K562 (cell line): Measurements from ENCODE around the gene DGKA. TPM values are rescaled to one million over a fixed set of nuclear protein-coding genes. Genes with fewer than 3 reads are reported as not detected.

Source experiments
- ATAC-seq: fragments of 200-7000 bp; cut with Tn5 transposase; 3 replicates; pipeline ENCODE4 v1.9.1; 2020; ENCODE audit warnings: moderate library complexity
- BruUV-seq: library from RNA; stranded (reverse); fragments of 400-500 nt; replicated peaks from 2 replicates; lab custom pipeline; 2021; lab: Mats Ljungman, UMichigan
- CTCF ChIA-PET: fragments of 300-600 bp; formaldehyde crosslinking; extraction: SDS; loops from one replicate; lab custom pipeline; 2021; ENCODE audit warnings: low intra/inter-chr PET ratio; lab: Yijun Ruan, JAX
- POLR2A ChIA-PET: fragments of 300-600, 350-650 bp; sonication (Branson Sonifier 250); formaldehyde crosslinking; extraction: SDS; loops from one replicate; lab custom pipeline; 2021; ENCODE audit warnings: antibody characterized with exemption, inconsistent platforms; lab: Yijun Ruan, JAX
- DNase-seq, 4 experiments: peaks; one replicate each; pipeline versions ENCODE4 v3.0.0 to v3.0.0-alpha.2; 2011 to 2018; ENCODE audit warnings: low spot score in 3 of 4, mixed read lengths in 3 of 4; ENCODE audit errors: extremely low read depth in 1 of 4
- FAIRE-seq: peaks from 2 replicates; lab custom pipeline; 2011; peaks lifted over from hg19 to GRCh38; lab: Jason Lieb, UNC
- H2AFZ ChIP-seq: 2 replicates; pipeline ENCODE4 v1.6.0; 2011; ENCODE audit warnings: low read depth, low read length, control low read depth, inconsistent platforms
- H3K27ac ChIP-seq: fragments of 200-600 bp; 3 replicates; pipeline ENCODE4 v1.8.0; 2011; ENCODE audit warnings: low read depth, mild to moderate bottlenecking, control low read depth, inconsistent platforms, low read length, moderate library complexity, mixed read lengths; ENCODE audit errors: extremely low read depth
- H3K27me3 ChIP-seq, 2 experiments: fragments of 300-600 bp in 1 of 2; 2 replicates in 1 of 2; 3 replicates in 1 of 2; pipeline versions ENCODE4 v1.6.0 to v1.8.0; 2011; ENCODE audit warnings: inconsistent platforms in 2 of 2, low read length in 2 of 2, mild to moderate bottlenecking in 1 of 2, mixed read lengths in 1 of 2, moderate library complexity in 1 of 2; ENCODE audit not compliant: control insufficient read depth in 2 of 2, insufficient read depth in 2 of 2
- H3K36me3 ChIP-seq: fragments of 300-600 bp; 3 replicates; pipeline ENCODE4 v1.8.0; 2011; ENCODE audit warnings: mild to moderate bottlenecking, low read length, inconsistent platforms; ENCODE audit not compliant: control insufficient read depth, insufficient read depth
- H3K4me1 ChIP-seq, 2 experiments: fragments of 200-600 bp in 1 of 2; replicated peaks in 1 of 2; 2 replicates in 1 of 2; 3 replicates in 1 of 2; pipeline versions ENCODE4 v1.5.1 to v1.8.0; 2011; ENCODE audit warnings: inconsistent platforms in 2 of 2, low read length in 2 of 2, mild to moderate bottlenecking in 1 of 2, mixed read lengths in 1 of 2, moderate library complexity in 1 of 2; ENCODE audit not compliant: control insufficient read depth in 2 of 2, insufficient read depth in 2 of 2
- H3K4me2 ChIP-seq: 2 replicates; pipeline ENCODE4 v1.6.1; 2011; ENCODE audit warnings: low read length, control low read depth, inconsistent platforms, mixed read lengths; ENCODE audit not compliant: insufficient read depth
- H3K4me3 ChIP-seq: fragments of 200-600 bp; sonication (generic), shearing (Covaris generic); 2 replicates; pipeline ENCODE4 v1.5.1; 2016; ENCODE audit warnings: control low read depth, inconsistent platforms
- H3K79me2 ChIP-seq: fragments of 200-600 bp; 3 replicates; pipeline ENCODE4 v1.8.0; 2011; ENCODE audit warnings: low read length, inconsistent platforms; ENCODE audit not compliant: control insufficient read depth, insufficient read depth
- H3K9ac ChIP-seq, 2 experiments: 2 replicates each; pipeline versions ENCODE4 v1.6.0 to v1.6.1; 2011; ENCODE audit warnings: low read depth in 2 of 2, low read length in 2 of 2, control low read depth in 1 of 2, inconsistent platforms in 1 of 2, mild to moderate bottlenecking in 1 of 2, mixed read lengths in 1 of 2; ENCODE audit not compliant: insufficient read depth in 1 of 2
- H3K9me1 ChIP-seq: one replicate; pipeline ENCODE4 v1.6.0; 2011; ENCODE audit warnings: inconsistent platforms, mild to moderate bottlenecking, low read length, moderate library complexity; ENCODE audit not compliant: control insufficient read depth, insufficient read depth
- H3K9me3 ChIP-seq: replicated peaks from 2 replicates; pipeline ENCODE4 v1.5.1; 2011; ENCODE audit warnings: low read depth, low read length, inconsistent platforms; ENCODE audit not compliant: control insufficient read depth, insufficient read depth
- H4K20me1 ChIP-seq: replicated peaks from 2 replicates; pipeline ENCODE4 v1.6.1; 2011; ENCODE audit warnings: low read length, inconsistent platforms, mixed read lengths; ENCODE audit not compliant: control insufficient read depth, insufficient read depth
- CBX2 ChIP-seq: fragments of 200-600 bp; sonication (generic); IDR thresholded peaks from one replicate; pipeline ENCODE4 v1.6.1; 2012; ENCODE audit warnings: mild to moderate bottlenecking, low read length, inconsistent platforms; ENCODE audit not compliant: insufficient read depth, poor library complexity, severe bottlenecking
- NELFE ChIP-seq: IDR thresholded peaks from 2 replicates; pipeline ENCODE4 v1.6.1; 2011; ENCODE audit warnings: mild to moderate bottlenecking; ENCODE audit not compliant: insufficient read depth, insufficient read length
- NR2C1 ChIP-seq, 2 experiments: fragments of 450-650 bp; IDR thresholded peaks; 2 replicates each; pipeline ENCODE4 v1.6.1; 2017; ENCODE audit warnings: mild to moderate bottlenecking in 2 of 2, antibody characterized with exemption in 1 of 2, inconsistent platforms in 1 of 2, missing compliant biosample characterization in 1 of 2, missing genetic modification characterization in 1 of 2
- PPARD ChIP-seq: fragments of 250-450 bp; sonication (Bioruptor Pico); IDR thresholded peaks from 2 replicates; pipeline ENCODE4 v1.8.0; 2022; ENCODE audit warnings: inconsistent platforms, mild to moderate bottlenecking, moderate library complexity
- SRF ChIP-seq, 2 experiments: fragments of 250-450, 450-650 bp in 1 of 2; sonication (Bioruptor Pico) in 1 of 2; sonication (generic) in 1 of 2; formaldehyde crosslinking; IDR thresholded peaks; 2 replicates each; pipeline versions ENCODE4 v1.5.0 to v1.5.1; 2020 to 2022; ENCODE audit warnings: mild to moderate bottlenecking in 1 of 2, missing genetic modification reagents in 1 of 2
- TFAM ChIP-seq: fragments of 250-450 bp; sonication (Bioruptor Pico); conservative IDR thresholded peaks from 2 replicates; pipeline ENCODE4 v1.5.0; 2021; ENCODE audit warnings: mild to moderate bottlenecking, moderate library complexity
- YBX1 ChIP-seq: fragments of 450-650 bp; IDR thresholded peaks from 2 replicates; pipeline ENCODE4 v1.7.1; 2016; ENCODE audit warnings: mild to moderate bottlenecking
- ZKSCAN8 ChIP-seq: fragments of 200-800 bp; sonication (Bioruptor generic); IDR thresholded peaks from 2 replicates; pipeline ENCODE4 v1.6.1; 2016; ENCODE audit warnings: missing genetic modification characterization, missing compliant biosample characterization
- ZNF232 ChIP-seq: sonication (generic); formaldehyde crosslinking; IDR thresholded peaks from 2 replicates; pipeline ENCODE4 v1.8.0; 2022; ENCODE audit warnings: mild to moderate bottlenecking, missing genetic modification reagents
- ZNF431 ChIP-seq: sonication (generic); formaldehyde crosslinking; IDR thresholded peaks from 2 replicates; pipeline ENCODE4 v1.8.0; 2022; ENCODE audit warnings: mild to moderate bottlenecking, missing genetic modification reagents
- ZSCAN32 ChIP-seq: fragments of 450-650 bp; formaldehyde crosslinking; IDR thresholded peaks from 2 replicates; pipeline ENCODE4 v1.4.0; 2020; ENCODE audit warnings: mild to moderate bottlenecking, moderate library complexity
- WGBS: fragments of 100-300 bp; shearing (Covaris generic); methylation state at CpG from one replicate; pipeline ENCODE4 v1.1.6; 2016; ENCODE audit warnings: low coverage, mixed read lengths; ENCODE audit not compliant: insufficient coverage; ENCODE audit errors: missing lambda C conversion rate; 5-methylcytosine and 5-hydroxymethylcytosine counted together
- in situ Hi-C: fragments of 300-500 bp; cut with MboI; formaldehyde crosslinking; loops from 4 replicates; pipeline ENCODE4 v1.15.0; 2018; ENCODE audit warnings: inconsistent platforms, mixed read lengths
- intact Hi-C: fragments of 100-400 bp; cut with micrococcal nuclease; formaldehyde crosslinking; loops from 2 replicates; pipeline ENCODE4 v1.14.2; 2022
- polyA plus RNA-seq, 8 experiments: library from polyadenylated mRNA; depleted of rRNA in 4 of 8; stranded (reverse) in 5 of 8; unstranded in 3 of 8; fragments of >200 nt; fragmentation: Nextera tagmentation in 2 of 8; fragmentation: Illumina TruSeq in 1 of 8; extraction: Ambion mirVana in 2 of 8; extraction: Trizol in 1 of 8; gene quantifications; 2 replicates each; pipeline versions ENCODE4 v1.2.1 to v1.2.3, GENCODE V29; 2011 to 2014; ENCODE audit warnings: inconsistent platforms in 1 of 8, missing spikeins in 1 of 8
- total RNA-seq, 7 experiments: library from RNA; depleted of rRNA in 6 of 7; stranded (reverse); fragments of >200 nt in 6 of 7; fragmentation: Illumina TruSeq in 2 of 7; extraction: Trizol in 2 of 7; gene quantifications; 2 replicates each; pipeline versions ENCODE4 v1.2.1 to v1.2.3, GENCODE V29; 2011 to 2021; ENCODE audit warnings: low replicate concordance in 1 of 7
- TF ChIP-seq, protein P1 (sequence below): fragments of 250-450 bp; sonication (Bioruptor Pico); IDR thresholded peaks from 2 replicates; pipeline ENCODE4 v1.5.0; 2020; ENCODE audit warnings: mild to moderate bottlenecking, borderline replicate concordance
- TF ChIP-seq, protein P2 (sequence below): fragments of 250-450 bp; sonication (Bioruptor Pico); IDR thresholded peaks from 2 replicates; pipeline ENCODE4 v1.8.0; 2021; ENCODE audit warnings: moderate library complexity, mild to moderate bottlenecking, inconsistent platforms

DGKA gene
- total and polyA plus RNA-seq, 9 of the 15 experiments (the other 6 are each of a cell fraction or from before 2014, with no cell fraction given): 3.4 to 12.4 (median 6.2) TPM

DNA sequence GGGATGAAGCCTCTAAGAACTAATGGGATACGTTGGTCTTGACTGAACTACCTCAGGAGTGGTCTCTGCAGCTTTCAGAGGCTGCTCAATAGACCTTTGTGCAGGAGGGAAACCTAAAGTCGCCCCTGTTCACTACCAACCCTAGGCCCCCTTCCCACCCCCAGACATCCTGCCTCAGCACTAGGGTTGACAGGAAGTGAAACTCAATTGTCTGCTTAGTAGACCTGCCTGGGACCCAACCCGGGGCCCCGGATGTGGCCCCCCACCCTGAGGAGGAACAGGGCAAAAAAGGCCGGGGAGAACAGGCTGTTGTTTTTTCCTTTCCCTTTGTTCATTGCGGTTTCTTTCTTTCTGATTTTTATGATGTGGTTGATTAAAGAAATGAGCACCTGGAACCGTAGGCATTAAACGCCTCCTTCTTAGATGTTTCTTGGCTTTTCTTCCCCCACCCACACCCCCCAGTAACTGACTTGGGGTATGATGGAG is 1.6 kb upstream of the DGKA start:
- WGBS: 69% methylated on average over 8 of the region's 8 CpGs
- Histone ChIP-seq H3K27ac (no peak overlapping the region), H3K9me1 (no peaks in the 10 kb centered on the region), H3K4me1 (peaks cover 25 to 35% of the 10 kb centered on the region in 2 experiments; a peak in 4 of 5 replicates), H3K4me2 (peak overlapping the region; percentile 91; the same call in 1 of the 2 replicates)
- ATAC-seq: no peak
- POLR2A ChIA-PET: no interaction called here
- TF ChIP-seq ZKSCAN8 (CRISPR knock-in tag): no peak
- TF ChIP-seq SRF (CRISPR knock-in tag; IDR thresholded peaks at IDR 0.05): no peak
- no peak for TF ChIP-seq TFAM (CRISPR knock-in tag)
- no peak for TF ChIP-seq YBX1
- no peak for TF ChIP-seq ZNF431 (CRISPR knock-in tag)
- TF ChIP-seq, protein P1, sequence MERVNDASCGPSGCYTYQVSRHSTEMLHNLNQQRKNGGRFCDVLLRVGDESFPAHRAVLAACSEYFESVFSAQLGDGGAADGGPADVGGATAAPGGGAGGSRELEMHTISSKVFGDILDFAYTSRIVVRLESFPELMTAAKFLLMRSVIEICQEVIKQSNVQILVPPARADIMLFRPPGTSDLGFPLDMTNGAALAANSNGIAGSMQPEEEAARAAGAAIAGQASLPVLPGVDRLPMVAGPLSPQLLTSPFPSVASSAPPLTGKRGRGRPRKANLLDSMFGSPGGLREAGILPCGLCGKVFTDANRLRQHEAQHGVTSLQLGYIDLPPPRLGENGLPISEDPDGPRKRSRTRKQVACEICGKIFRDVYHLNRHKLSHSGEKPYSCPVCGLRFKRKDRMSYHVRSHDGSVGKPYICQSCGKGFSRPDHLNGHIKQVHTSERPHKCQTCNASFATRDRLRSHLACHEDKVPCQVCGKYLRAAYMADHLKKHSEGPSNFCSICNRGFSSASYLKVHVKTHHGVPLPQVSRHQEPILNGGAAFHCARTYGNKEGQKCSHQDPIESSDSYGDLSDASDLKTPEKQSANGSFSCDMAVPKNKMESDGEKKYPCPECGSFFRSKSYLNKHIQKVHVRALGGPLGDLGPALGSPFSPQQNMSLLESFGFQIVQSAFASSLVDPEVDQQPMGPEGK (CRISPR knock-in tag): no peak
- no peak for TF ChIP-seq NELFE
- TF ChIP-seq CBX2: no peak
- TF ChIP-seq PPARD (CRISPR knock-in tag): no peak
- no peak for TF ChIP-seq ZNF232 (CRISPR knock-in tag)
- TF ChIP-seq, protein P2, sequence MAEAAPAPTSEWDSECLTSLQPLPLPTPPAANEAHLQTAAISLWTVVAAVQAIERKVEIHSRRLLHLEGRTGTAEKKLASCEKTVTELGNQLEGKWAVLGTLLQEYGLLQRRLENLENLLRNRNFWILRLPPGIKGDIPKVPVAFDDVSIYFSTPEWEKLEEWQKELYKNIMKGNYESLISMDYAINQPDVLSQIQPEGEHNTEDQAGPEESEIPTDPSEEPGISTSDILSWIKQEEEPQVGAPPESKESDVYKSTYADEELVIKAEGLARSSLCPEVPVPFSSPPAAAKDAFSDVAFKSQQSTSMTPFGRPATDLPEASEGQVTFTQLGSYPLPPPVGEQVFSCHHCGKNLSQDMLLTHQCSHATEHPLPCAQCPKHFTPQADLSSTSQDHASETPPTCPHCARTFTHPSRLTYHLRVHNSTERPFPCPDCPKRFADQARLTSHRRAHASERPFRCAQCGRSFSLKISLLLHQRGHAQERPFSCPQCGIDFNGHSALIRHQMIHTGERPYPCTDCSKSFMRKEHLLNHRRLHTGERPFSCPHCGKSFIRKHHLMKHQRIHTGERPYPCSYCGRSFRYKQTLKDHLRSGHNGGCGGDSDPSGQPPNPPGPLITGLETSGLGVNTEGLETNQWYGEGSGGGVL (CRISPR knock-in tag): no peak
- no peak for TF ChIP-seq NR2C1 (IDR thresholded peaks at IDR 0.05)
- TF ChIP-seq NR2C1 (tag; IDR thresholded peaks at IDR 0.05): no peak
- TF ChIP-seq ZSCAN32: no peak
- TF ChIP-seq, all 486 proteins: peak for 0
- no peaks in the 10 kb centered on the region for H3K27me3 ChIP-seq
- FAIRE-seq: no peak
- H3K9me3 ChIP-seq: no peaks in the 10 kb centered on the region
- no peak overlapping the region for H3K4me3 ChIP-seq
- CTCF ChIA-PET: no interaction called here
- no peak overlapping the region; a peak in 1 of 4 replicates for H3K9ac ChIP-seq
- in situ Hi-C loops: no loop called here
- BruUV-seq: no TSS peak
- no peak overlapping the region for H2AFZ ChIP-seq
- DNase-seq: no peak
- H4K20me1 ChIP-seq: no peaks in the 10 kb centered on the region
- peaks cover 45% of the 10 kb centered on the region for H3K79me2 ChIP-seq
- intact Hi-C loops: loop anchor here (5.0 kb wide), 1 partner anchor 43 kb away; the partner anchor contains the start of gene RAB5B
- peaks cover 12% of the 10 kb centered on the region for H3K36me3 ChIP-seq
